A673 (cell line): ENCODE data around the gene SRRT. TPM values are rescaled to one million over a fixed set of nuclear protein-coding genes. Genes with fewer than 3 reads are reported as not detected.

Experiments used
- BruUV-seq: library from RNA; stranded (reverse); fragments of 400-500 nt; replicated peaks from 2 replicates; lab custom pipeline; 2021; lab: Mats Ljungman, UMichigan
- CTCF ChIA-PET: fragments of 300-600 bp; sonication (Branson Sonifier 250); formaldehyde crosslinking; loops from one replicate; lab custom pipeline; 2022; ENCODE audit warnings: antibody characterized with exemption; lab: Charles Lee
- POLR2A ChIA-PET: fragments of 300-600 bp; sonication (Branson Sonifier 250); formaldehyde crosslinking; loops from one replicate; lab custom pipeline; 2022; ENCODE audit warnings: antibody characterized with exemption; ENCODE audit not compliant: low non-redundant PET; lab: Charles Lee
- DNase-seq: peaks from one replicate; pipeline ENCODE4 v3.0.0-alpha.2; 2015; ENCODE audit warnings: low spot score
- H3K27ac ChIP-seq: fragments of 200-600 bp; sonication (generic); 2 replicates; pipeline ENCODE4 v1.5.1; 2016; ENCODE audit warnings: mixed run types, low read depth, mild to moderate bottlenecking, mixed read lengths, antibody characterized with exemption, low read length; ENCODE audit not compliant: poor library complexity, severe bottlenecking
- H3K27me3 ChIP-seq: fragments of 200-600 bp; sonication (generic); replicated peaks from 2 replicates; pipeline ENCODE4 v1.6.1; 2017; ENCODE audit warnings: mixed run types, low read depth, mild to moderate bottlenecking, mixed read lengths, antibody characterized with exemption, low read length; ENCODE audit not compliant: insufficient read depth, poor library complexity
- H3K36me3 ChIP-seq: fragments of 200-600 bp; sonication (generic); 2 replicates; pipeline ENCODE4 v1.6.1; 2016; ENCODE audit warnings: mixed run types, mild to moderate bottlenecking, mixed read lengths, antibody characterized with exemption, low read length; ENCODE audit not compliant: insufficient read depth, poor library complexity, severe bottlenecking
- H3K4me1 ChIP-seq: fragments of 200-600 bp; sonication (generic); 2 replicates; pipeline ENCODE4 v1.6.1; 2017; ENCODE audit warnings: mixed run types, mild to moderate bottlenecking, mixed read lengths, antibody characterized with exemption, low read length; ENCODE audit not compliant: insufficient read depth, poor library complexity, severe bottlenecking
- H3K4me3 ChIP-seq: fragments of 200-600 bp; sonication (generic); 2 replicates; pipeline ENCODE4 v1.5.1; 2016; ENCODE audit warnings: low read depth, mixed run types, mild to moderate bottlenecking, mixed read lengths, low read length; ENCODE audit not compliant: poor library complexity, severe bottlenecking
- H3K9me3 ChIP-seq: fragments of 200-600 bp; sonication (generic); 2 replicates; pipeline ENCODE4 v1.6.1; 2016; ENCODE audit warnings: mixed run types, low read depth, mild to moderate bottlenecking, mixed read lengths, antibody characterized with exemption, low read length; ENCODE audit not compliant: poor library complexity, severe bottlenecking
- EZH2 ChIP-seq: fragments of 200-600 bp; sonication (generic); IDR thresholded peaks from 2 replicates; pipeline ENCODE4 v1.6.1; 2017; ENCODE audit warnings: borderline replicate concordance, low read depth, mild to moderate bottlenecking, mixed read lengths, antibody characterized with exemption, low read length; ENCODE audit not compliant: poor library complexity, severe bottlenecking
- intact Hi-C: fragments of 100-400 bp; cut with micrococcal nuclease; formaldehyde crosslinking; loops from one replicate; pipeline ENCODE4 v1.10.0; 2022; ENCODE audit not compliant: unreplicated experiment
- total RNA-seq: library from RNA; stranded (reverse); gene quantifications from 2 replicates; pipeline ENCODE4 v1.2.3, GENCODE V29; 2021
- TF ChIP-seq, protein P1 (sequence below): fragments of 300-800, 200-600 bp; sonication (generic); conservative IDR thresholded peaks from 2 replicates; pipeline ENCODE4 v1.5.1; 2017; ENCODE audit warnings: low read depth, mild to moderate bottlenecking, antibody characterized with exemption, low read length, moderate library complexity, mixed read lengths

Gene SRRT
- total RNA-seq, 1 experiment from 2014 or later: 277 TPM

GRCh38 chr7:100873599-100874299, 1.2 kb upstream of the SRRT start:
- Histone ChIP-seq H3K36me3 (peaks cover 65% of the 10 kb centered on the region), H3K4me1 (peaks cover 20% of the 10 kb centered on the region), H3K27ac (peak overlapping the region; percentile 98), H3K27me3 (no peaks in the 10 kb centered on the region), H3K4me3 (peak overlapping the region; percentile 99), H3K9me3 (no peaks in the 10 kb centered on the region)
- DNase-seq: no peak
- POLR2A ChIA-PET: no interaction called here
- no peak for TF ChIP-seq EZH2
- TF ChIP-seq, protein P1, sequence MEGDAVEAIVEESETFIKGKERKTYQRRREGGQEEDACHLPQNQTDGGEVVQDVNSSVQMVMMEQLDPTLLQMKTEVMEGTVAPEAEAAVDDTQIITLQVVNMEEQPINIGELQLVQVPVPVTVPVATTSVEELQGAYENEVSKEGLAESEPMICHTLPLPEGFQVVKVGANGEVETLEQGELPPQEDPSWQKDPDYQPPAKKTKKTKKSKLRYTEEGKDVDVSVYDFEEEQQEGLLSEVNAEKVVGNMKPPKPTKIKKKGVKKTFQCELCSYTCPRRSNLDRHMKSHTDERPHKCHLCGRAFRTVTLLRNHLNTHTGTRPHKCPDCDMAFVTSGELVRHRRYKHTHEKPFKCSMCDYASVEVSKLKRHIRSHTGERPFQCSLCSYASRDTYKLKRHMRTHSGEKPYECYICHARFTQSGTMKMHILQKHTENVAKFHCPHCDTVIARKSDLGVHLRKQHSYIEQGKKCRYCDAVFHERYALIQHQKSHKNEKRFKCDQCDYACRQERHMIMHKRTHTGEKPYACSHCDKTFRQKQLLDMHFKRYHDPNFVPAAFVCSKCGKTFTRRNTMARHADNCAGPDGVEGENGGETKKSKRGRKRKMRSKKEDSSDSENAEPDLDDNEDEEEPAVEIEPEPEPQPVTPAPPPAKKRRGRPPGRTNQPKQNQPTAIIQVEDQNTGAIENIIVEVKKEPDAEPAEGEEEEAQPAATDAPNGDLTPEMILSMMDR: no peak
- CTCF ChIA-PET: no interaction called here
- intact Hi-C loops: no loop called here
- no TSS peak for BruUV-seq

GRCh38 chr7:100874300-100874576, 665 bp upstream of the SRRT start:
- POLR2A ChIA-PET: interaction anchor here (1.1 kb wide), 1 partner anchor 860 kb away, joined by 3 read pairs; no protein-coding TSS in a partner anchor
- H3K9me3 ChIP-seq: no peaks in the 10 kb centered on the region
- no peaks in the 10 kb centered on the region for H3K27me3 ChIP-seq
- DNase-seq: no peak
- intact Hi-C loops: no loop called here
- TF ChIP-seq EZH2: no peak
- TF ChIP-seq, protein P1: no peak
- peak overlapping the region; percentile 98 for H3K27ac ChIP-seq
- CTCF ChIA-PET: no interaction called here
- peaks cover 20% of the 10 kb centered on the region for H3K4me1 ChIP-seq
- H3K36me3 ChIP-seq: peaks cover 69% of the 10 kb centered on the region
- peak overlapping the region; percentile 99 for H3K4me3 ChIP-seq
- BruUV-seq: no TSS peak

DNA sequence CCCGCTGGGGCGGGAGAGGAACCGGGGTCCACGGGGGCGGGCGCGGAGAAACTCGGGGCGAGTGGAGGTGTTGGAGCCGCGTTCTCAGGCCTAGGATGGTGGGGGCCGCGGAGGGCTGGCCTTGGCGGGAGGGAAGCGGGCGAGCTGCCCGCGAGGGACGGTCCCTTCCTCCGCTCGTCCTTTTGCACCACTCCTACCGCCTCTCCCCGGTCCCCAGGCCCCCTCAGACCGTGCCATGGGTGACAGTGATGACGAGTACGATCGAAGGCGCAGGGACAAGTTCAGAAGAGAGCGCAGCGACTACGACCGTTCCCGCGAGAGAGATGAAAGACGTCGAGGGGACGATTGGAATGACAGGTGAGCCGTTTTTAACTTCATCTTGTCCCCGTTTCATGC, 451 bp downstream of the SRRT start:
- Histone ChIP-seq H3K4me3 (peak overlapping the region; percentile 99), H3K27me3 (no peaks in the 10 kb centered on the region), H3K9me3 (no peaks in the 10 kb centered on the region), H3K36me3 (peaks cover 69% of the 10 kb centered on the region), H3K4me1 (peaks cover 20% of the 10 kb centered on the region), H3K27ac (peak overlapping the region; percentile 98)
- BruUV-seq: no TSS peak
- ChIA-PET CTCF (interaction anchor here (0.8 to 1.4 kb wide), 4 partner anchors 14 to 317 kb away, joined by 3 to 10 read pairs (median 4); partner anchors contain the start of genes POP7, SLC12A9 and UFSP1), POLR2A (interaction anchor here (0.8 to 1.1 kb wide), 5 partner anchors 12 to 859 kb away, joined by 3 to 4 read pairs (median 4); partner anchors contain the start of genes MOSPD3 and SLC12A9)
- DNase-seq: no peak
- no peak for TF ChIP-seq EZH2
- TF ChIP-seq, protein P1: no peak
- intact Hi-C loops: no loop called here
